Measurements from ENCODE around the gene RBM23. TPM values are rescaled to one million over a fixed set of nuclear protein-coding genes. Genes with fewer than 3 reads are reported as not detected.
"Not testable (repeated sequence)": the region's sequence is repeated elsewhere in the genome, so short reads cannot be mapped to it uniquely, and the experiment has no call there.

The RBM23 gene
- polyA plus RNA-seq, 4 donors = 111 to 151 (median 129) TPM

DNA sequence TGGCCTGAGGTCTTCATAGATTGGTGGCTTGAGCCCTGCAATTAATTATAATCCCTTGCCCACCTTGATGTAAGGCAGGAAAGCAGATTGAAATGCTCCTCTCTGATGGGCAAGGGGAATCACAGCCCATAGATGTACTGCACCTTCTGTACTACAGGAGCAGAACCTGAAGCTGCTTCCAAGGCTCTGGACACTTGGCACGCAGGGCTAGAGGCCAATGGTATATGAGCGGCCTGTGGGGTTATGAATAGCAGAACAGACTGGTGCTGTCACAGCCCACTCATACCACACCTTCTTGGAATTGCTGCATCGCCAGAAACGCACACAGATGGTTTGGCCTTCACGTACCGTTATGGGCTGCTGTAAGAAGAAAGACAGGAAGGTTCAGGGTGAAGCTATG, 1.7 kb upstream of the RBM23 start:
- DNase-seq (ENCODE audit: low read depth in 4 of 4, low spot score in 2 of 4) = no peak

DNA sequence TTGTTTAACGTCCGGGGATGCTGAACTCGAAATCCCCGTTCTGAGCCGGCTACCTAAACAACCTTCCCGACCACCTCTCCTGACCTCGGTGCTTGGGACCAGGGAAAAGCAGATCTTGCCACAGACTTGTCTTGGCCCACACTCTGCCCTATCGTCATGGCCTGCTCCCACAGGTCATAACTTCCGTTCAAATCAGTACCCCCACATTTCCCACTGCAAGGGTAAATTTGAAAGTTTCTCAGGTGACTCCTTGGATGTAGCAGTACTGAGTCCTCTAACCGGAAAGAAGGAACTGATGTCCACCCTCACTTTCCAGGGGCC, 612 bp upstream of the RBM23 start:
- no peak for DNase-seq (ENCODE audit: low read depth in 4 of 4, low spot score in 2 of 4)

DNA sequence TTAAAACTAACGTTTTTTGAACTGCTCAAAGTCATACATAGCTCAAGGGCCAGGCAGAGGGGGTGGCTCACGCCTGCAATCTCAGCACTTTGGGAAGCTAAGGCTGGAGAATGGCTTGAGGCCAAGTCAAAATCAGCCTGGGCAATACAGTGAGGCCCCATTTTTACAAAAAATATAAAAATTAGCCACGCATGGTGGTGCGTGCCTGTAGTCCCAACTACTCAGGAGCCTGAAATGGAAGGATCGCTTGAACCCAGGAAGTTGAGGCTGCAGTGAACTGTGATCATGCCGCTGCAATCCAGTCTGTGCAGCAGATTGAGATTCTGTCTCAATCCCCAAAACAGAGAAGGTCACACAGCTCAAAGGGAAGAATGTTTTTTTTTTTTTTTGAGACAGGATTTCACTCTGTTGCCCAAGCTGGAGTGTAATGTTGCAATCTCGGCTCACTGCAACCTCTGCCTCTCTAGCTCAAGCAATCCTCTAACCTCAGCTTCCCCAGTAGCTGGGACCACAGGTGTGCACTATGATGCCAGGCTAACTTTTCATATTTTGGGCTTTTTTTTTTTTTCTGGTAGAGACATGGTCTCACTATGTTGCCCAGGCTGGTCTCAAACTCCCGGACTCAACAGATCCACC, 2.9 kb downstream of the RBM23 start:
- DNase-seq (ENCODE audit: low read depth in 4 of 4, low spot score in 2 of 4) = no peak

DNA sequence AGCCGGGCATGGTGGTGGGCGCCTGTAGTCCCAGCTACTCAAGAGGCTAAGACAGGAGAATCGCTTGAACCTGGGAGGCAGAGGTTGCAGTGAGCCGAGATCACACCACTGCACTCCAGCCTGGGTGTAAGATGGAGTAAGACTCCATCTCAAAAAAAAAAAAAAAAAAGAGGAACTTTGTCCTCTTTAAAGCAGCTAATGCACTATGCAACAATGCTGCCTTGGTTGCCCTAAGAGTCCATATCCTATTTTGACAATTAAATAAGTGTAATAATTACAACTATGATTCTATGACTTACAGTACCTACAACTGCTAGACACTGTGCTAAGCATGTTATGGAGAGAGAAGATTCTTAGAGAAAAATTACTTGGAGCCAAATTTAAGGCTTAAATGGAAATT, 4.1 kb downstream of the RBM23 start:
- DNase-seq (ENCODE audit: low read depth in 4 of 4, low spot score in 2 of 4) = not testable (repeated sequence)

DNA sequence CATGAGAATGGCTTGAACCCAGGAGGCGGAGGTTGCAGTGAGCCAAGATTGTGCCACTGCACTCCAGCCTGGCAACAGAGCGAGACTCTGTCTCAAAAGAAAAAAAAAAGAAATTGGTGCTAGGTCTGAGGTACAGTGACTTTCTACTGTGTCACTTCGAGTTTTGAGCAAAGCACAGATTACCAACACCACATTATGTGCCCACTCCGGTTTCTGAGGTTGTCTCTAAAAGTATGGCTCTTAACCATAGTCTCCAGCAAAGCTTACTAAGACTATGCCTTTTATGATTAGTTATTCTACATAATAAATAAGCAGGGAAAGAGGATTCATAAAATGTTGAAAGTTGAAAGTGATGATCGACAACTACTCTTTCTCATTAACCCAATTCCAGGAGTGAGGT, 8.0 kb downstream of the RBM23 start:
- DNase-seq (ENCODE audit: low read depth in 4 of 4, low spot score in 2 of 4) = no peak

DNA sequence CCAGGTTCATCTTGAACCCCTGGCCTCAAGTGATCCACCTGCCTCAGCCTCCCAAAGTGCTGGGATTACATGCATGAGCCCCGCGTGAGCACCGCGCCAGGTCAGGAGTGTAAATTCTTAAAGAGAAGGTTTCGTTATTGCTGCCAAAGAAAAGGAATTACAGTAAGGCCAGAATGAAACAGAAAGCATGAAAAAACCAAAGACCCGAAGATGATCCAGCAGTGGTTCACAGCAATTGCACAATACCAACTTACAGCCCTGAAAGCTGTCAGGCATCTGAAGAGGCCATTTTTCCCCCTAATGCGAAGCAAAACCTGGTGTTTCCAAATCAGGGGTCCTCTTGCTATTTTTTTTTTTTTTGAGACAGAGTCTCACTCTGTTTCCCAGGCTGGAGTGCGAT, 10.3 kb downstream of the RBM23 start:
- no peak for DNase-seq (ENCODE audit: low read depth in 4 of 4, low spot score in 2 of 4)

DNA sequence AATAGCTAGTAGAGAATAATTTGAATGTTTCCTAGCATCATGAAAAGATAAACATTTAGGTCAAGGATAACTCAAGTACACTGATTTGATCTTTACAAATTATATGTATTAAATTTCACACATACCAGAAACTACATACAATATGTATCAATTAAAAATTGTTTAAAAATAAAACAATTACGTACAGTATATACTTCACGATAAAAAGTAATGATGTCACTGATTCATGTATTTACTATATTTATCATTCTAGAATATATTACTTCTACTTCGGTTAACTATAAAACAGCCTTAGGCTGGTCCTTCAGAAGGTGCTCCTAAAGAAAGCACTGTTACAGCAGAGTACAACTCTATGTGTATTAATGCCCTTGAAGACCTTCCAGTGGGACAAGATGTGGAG, 11.5 kb downstream of the RBM23 start:
- no peak for DNase-seq (ENCODE audit: low read depth in 4 of 4, low spot score in 2 of 4)

DNA sequence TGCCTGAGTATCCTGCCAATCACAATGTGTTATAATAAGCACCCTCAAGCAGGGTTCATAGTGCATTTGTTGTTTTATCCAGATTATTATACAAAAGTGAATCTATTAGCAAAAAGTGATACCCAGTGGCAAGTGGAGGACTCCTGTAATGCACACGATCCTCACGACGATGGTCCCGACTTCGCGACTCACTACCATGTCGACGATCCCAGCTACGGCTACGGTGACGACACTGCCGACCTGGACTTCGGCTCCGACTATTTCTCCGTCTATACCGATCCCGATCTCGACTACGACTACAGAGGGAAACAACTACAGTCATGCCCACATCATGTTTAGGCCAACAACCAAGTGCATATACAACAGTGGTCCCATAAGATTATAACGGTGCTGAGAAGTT, 12.9 kb downstream of the RBM23 start:
- DNase-seq (ENCODE audit: low read depth in 4 of 4, low spot score in 2 of 4) = no peak

DNA sequence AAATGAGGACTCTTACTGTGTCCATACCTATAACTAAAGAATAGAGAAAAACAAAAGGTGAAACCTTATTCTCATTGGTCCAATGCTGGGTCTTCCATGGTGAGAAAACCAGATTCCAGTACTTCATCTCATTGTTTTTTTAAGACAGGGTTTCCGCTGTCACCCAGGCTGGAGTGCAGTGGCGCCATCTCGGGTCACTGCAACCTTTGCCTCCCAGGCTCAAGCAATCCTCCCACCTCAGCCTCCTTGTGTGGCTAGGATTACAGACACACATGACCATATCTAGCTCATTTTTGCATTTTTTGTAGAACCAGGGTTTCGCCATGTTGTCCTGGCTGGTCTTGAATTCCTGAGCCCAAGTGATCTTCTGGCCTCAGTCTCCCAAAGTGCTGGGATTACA, 13.3 kb downstream of the RBM23 start:
- no peak for DNase-seq (ENCODE audit: low read depth in 4 of 4, low spot score in 2 of 4)

DNA sequence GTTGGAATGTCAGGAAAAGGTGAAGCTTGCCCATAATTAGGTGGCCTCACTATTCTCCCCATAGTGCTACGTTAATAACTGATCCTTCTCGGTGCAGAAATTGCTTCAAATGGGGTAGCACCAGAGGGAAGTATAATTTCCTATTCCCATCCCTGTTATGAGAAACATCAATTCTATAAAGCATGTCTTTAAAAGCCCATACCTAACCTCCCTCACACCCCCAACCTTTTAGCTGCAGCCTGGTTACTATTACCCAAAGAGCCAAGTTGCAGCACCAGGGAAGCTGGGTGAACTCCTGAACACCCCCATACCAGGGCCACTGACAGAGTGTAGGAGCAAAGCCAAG, 15.2 kb downstream of the RBM23 start:
- DNase-seq (ENCODE audit: low read depth in 4 of 4, low spot score in 2 of 4) = no peak

DNA sequence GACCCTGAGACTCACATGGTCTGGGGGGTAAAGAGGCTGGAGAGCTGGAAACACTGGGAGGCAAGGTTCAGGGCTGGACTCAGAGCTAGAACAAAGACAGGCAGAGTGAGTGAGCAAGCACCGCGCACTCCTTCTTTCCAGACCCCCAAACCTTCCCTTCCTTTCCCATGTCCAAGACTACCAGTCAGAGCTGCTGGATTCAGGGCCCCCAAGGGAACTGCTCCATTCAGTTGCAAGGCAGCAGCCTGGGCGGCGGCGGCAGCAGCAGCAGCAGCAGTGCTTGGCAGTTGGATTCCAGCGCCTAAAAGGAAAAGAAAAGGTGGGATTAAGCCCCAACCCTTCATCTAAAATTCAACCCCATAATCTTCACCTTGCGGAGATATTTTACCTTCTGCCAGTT, 17.1 kb downstream of the RBM23 start:
- no peak for DNase-seq (ENCODE audit: low read depth in 4 of 4, low spot score in 2 of 4)

DNA sequence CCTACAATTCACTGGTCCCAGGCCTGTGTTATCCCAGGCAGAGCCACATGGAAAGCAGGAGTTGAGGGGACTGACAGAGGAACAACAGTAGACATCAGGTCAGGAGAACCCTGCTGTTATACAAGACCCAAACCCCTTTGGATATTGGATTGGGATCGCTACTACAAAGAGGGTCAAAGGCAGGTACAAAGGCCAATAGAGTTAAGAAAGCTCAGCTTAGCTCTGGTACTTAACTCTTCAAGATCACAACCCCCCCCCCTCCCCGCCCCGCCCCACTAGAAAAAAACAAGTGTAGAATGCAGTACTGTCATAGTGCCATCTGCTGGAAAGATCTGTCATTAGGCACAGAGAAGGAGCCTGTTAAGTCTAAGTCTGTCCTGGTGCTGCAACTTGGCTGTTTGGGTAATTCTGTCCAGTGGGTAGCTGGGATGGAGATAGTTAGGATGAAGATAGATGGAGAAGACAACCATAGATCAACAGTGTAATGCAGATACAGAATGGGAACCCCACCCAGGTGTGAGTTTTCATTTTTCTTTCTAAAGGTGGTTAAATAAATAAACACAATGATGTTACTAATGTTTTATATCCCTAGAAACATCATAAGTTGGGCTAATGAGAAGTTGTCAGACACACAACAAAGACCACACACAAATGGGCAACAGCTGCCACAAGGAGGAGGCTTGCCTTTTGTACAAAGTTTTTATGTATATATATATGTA, 18.7 kb downstream of the RBM23 start:
- peak in 1 of 4 donors; percentile 55 for DNase-seq (ENCODE audit: low read depth in 4 of 4, low spot score in 2 of 4)

DNA sequence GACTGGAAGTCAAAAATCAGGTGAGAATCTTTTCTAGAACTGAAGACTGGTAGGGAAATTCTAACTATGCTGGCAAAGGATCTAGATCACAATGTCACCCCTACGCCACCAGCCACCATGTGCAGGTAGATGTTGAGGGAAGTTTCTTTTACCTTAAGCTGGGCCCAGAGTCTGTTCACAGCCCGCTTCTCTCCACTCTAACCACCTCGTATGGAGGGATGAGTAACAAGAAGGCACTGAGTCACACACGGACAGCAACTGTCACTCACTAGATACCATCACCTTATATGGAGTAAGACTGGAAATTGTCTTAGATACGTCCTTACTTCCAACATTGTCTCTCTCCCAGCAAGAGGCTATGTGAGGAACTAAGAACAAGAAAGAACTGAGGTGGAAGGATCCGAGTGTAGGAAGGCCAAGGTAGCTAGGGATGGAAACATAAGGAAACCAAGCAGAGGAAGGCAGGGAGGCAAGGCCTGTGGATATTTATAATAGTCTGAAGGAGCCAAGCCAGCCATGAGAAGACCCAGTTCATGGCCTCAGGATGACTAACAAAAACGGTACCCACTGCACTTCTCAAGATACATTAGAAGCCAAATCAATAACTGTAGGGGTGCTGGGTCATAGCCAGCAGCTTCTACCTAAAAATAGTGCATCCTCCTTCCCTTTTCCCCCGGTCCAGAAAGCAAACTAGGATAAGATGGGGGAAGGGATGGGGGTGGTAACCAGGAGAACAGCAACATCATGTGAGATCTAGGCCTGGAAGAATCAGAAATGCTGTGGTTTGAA, 20.5 kb downstream of the RBM23 start:
- DNase-seq (ENCODE audit: low read depth in 4 of 4, low spot score in 2 of 4) = no peak

DNA sequence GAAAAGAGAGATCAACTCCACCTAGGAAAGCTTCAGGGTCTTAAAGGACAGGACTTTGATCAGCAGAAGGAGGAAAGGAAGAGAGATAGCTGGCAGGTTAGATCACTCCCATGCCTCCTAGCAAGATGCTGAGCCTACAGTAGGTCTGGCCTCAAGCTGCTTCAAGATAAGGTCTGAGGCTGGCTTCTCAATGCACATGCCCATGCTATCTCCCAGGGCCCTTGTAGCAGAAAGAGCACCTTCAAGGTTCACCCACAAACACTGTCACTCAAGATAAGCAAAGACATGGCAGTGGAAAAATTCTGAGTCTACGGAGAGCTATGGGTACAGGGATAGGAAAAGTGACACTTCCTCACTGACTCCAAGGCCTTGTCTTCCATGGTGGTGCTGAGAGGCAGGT, 21.6 kb downstream of the RBM23 start:
- no peak for DNase-seq (ENCODE audit: low read depth in 4 of 4, low spot score in 2 of 4)

DNA sequence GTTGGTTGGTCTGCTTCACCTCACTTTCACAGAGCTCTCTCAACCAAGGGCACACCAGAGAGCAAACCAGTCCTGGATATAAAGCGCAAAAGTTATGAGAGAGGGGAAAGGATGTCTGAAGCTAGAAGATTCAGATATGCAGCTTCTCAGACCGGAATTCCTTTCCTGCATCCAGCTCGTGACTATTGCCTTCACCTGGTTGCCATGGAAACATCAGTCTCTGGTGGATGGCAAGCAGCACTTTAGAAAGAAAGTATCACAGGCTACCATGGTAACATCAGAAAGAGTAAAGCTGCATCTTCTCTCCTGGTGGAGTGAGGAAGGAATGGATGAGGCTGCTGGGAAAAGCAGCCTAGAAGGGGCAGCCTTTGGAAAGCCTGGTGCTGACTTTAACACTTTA, 22.2 kb downstream of the RBM23 start:
- no peak for DNase-seq (ENCODE audit: low read depth in 4 of 4, low spot score in 2 of 4)

DNA sequence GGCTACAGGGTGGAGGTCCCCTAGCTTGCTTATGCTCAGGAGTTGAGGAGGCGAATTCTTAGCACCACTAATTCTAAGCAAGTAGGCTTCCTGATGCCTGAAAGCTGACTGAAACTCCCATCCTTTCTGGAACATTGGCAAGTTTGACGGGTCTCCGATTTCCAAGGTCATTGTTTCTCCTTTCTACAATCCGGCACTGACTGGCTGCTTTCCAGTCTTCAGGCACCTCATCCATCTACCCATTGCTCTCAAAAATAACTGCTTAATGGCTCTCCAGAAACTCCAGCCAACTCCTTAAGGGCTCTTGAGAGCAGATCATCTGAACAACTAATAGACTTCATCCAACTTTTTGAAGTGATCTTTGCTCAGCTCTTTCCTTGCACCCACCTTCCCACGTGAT, 22.6 kb downstream of the RBM23 start:
- no peak for DNase-seq (ENCODE audit: low read depth in 4 of 4, low spot score in 2 of 4)

DNA sequence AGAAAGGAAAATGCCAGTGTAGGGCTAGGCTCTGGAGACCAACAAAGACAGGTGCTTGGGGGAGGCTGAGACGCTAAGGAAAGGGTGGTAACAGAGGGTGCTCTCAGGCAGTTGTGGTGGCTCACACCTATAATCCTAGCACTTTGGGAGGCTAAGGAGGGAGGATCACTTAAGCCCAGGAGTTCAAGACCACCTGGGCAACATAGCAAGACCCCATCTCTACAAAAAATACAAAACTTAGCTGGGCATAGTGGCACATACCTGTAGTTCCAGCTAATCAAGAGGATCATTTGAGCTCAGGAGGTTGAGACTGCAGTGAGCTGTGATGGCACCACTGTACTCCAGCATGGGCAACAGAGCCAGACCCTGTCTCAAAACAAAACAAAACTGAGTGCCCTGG, 23.5 kb downstream of the RBM23 start:
- no peak for DNase-seq (ENCODE audit: low read depth in 4 of 4, low spot score in 2 of 4)

DNA sequence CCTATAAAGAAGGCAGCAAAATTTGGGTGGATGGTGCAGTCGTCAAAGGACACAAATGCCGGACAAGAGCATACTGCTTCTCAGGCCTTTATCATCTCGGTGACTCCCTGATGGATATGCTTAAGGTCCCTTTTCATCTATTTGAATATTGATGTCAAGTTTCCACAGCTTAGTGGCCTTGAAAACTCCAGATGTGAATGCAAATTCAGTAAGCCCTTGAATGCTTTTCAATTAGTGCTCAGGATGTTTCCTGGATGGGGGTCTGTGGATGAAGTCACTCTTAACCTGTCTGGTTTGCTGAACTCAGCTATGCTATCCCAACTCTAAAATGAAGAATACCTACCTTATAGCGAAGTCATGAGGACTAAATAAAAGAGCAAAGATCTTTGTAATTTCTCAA, 25.2 kb downstream of the RBM23 start:
- no peak for DNase-seq (ENCODE audit: low read depth in 4 of 4, low spot score in 2 of 4)

DNA sequence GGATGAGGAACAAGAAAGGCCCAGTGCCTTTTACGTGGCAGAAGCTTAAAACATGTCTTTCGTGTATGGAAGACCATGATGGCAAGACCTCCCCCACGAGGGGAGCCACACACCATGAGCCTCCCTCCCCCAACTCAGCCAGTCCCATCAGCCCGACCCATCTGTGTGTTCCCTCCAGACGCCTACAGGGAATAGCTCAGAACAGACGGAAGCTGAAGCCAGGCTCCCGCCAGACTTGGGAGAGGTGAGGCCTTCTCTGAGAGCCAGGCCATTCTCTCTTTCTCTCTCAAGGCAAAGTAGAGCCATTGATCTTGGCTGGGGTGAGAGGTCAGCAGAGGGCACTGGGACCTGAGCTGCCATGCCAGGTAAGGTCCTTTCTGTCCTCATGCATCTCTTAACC, 26.5 kb downstream of the RBM23 start:
- no peak for DNase-seq (ENCODE audit: low read depth in 4 of 4, low spot score in 2 of 4)

DNA sequence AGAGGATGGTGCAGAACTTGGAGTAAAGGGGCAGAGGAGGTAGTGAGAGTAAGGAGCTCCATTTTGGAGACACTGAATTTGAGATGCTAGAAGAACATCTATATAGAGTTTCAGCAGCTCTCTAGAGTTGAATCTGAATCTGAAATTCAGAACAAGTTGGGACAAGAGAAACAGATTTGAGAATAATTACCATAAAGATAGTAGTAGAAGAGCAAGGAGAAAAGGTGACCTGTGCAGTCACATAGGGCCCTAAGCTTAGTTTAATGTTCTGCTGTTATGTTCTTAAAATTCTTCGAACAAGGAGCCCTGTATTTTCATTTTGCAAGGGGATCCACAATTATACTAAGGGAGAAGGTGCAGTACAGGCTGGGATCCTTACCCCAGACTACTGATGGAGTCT, 28.5 kb downstream of the RBM23 start:
- DNase-seq (ENCODE audit: low read depth in 4 of 4, low spot score in 2 of 4) = no peak

DNA sequence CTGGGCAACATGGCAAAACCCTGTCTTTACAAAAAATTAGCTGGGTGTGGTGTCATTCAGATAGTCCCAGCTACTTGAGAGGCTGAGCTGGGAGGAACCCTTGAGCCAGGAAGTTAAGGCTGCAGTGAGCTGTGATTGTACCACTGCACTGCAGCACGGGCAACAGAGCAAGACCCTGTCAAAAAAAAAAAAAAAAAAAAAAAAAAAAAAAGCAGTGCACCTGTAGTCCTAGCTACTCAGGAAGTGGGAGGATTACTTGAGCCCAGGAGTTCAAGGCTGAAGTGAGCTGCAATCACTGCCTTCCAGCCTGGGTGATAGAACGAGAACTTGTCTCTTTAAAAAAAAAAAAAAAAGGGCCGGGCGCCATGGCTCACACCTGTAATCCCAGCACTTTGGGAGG, 30.3 kb downstream of the RBM23 start:
- no peak for DNase-seq (ENCODE audit: low read depth in 4 of 4, low spot score in 2 of 4)

DNA sequence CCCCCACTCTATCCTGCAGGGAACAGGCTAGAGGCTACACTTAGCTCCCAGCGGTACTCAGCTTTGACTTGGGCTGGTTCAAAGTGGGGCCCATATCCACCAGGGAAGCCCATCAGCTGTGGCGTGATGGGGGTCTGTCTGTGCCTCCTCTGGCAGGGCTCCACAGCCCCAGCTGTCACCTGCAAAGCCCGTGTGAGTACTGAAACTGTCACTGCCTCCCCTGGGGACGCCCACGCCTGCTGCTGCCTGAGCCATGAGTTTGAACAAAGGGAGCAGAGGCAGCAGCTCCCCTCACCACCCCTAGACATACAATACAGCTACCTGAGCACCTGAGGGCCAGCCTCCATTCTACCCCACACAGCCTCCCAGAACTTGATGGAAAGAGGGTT, 31.0 kb downstream of the RBM23 start:
- no peak for DNase-seq (ENCODE audit: low read depth in 4 of 4, low spot score in 2 of 4)
